Subcutaneous adipose tissue (tissue), 4 donors: Measurements from ENCODE around the gene MNT. TPM values are rescaled to one million over a fixed set of nuclear protein-coding genes. Genes with fewer than 3 reads are reported as not detected.

Experiments used
- CTCF ChIP-seq: fragments of 450-650 bp; IDR thresholded peaks from one replicate; pipeline ENCODE4 v1.5.1; 2016; ENCODE audit warnings: low read depth, mild to moderate bottlenecking, control low read depth, antibody characterized with exemption, moderate library complexity
- total RNA-seq, 4 donors: library from RNA; depleted of rRNA; stranded (reverse); fragments of >200 nt; gene quantifications; one replicate each; pipeline ENCODE4 v1.1.0, GENCODE V29; 2016

Gene MNT
- total RNA-seq, 4 donors from 2014 or later: 7.0 to 10.8 (median 9.8) TPM

DNA sequence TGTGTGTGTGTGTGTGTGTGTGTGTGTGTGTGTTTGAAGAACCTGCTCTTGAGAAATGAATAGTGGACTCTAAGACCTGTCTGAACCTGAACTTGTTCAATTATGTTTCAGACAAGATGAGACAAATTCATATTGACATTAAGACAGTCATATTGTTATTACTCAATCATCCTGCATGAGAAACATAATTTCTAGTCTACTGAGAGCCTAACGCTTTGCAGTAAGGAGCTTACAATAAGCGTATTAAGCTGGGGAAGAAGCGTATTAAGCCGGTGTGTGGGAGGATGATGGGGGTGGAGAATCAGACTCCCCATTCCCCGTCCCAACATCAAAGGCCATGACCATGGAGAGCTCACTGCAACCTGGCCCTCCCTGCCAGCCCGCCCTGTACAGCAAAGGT lies 22.4 kb upstream of the MNT start:
- TF ChIP-seq CTCF: no peak

DNA sequence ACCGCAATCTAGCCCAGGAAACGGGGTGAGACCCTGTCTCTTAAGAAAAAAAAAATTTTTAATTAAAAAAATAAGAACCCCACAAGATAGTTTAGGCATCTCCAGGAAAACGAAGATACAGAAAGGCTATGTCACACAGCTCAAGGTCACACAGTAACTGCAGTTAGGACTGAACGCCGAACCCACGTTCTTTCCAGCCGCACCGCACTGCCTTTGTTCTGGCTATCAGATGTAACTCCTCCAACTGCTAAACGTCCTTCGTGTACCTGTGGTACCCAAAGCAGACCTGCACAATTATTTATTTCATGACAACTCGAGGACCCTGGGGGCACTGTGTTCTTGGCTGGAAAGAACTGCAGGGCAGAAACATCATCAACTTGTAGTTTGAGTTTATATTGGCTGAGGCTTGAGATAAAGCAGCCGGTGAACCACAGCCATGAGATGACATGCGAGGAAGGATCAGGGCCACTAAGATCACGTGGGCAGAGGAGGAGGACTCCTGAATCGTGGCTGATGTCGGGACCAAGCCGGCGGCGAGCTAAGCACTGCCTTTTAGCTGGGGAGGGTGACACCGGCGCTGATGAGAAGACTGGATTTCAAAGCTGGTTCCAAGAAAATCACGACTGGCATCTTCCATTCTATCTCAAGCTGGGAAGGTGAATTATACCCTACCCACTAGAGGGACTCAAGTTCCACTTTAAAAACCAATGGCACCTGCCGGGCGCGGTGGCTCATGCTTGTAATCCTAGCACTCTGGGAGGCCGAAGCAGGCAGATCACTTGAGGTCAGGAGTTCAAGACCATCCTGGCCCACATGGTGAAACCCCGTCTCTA lies 20.7 kb upstream of the MNT start:
- no peak for TF ChIP-seq CTCF

DNA sequence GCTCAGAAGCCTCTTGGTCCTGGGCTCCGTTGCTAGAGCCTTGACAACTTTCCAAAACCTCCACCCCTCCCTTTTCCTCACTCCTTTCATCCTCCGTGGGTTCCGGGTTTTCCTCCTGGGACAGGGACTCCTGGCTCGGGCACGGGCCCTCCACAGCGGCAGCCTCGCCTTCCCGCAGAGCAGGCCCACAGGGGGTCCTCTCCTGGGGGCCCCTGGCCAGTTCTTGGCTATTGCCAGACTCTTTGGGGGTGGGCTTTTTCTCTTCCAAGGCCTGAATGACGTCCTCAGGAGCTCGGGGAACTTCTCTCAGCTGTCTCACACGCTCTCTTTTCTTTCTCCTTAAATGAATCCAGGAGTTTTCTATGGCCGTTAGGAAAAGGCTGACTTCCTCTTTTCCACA lies 19.3 kb upstream of the MNT start:
- TF ChIP-seq CTCF: no peak

GRCh38 chr17:2419486-2419885 lies 18.6 kb upstream of the MNT start:
- no peak for TF ChIP-seq CTCF

- TF ChIP-seq CTCF: no peak
Observed at GRCh38 chr17:2418572-2418971, 17.7 kb upstream of the MNT start.

DNA sequence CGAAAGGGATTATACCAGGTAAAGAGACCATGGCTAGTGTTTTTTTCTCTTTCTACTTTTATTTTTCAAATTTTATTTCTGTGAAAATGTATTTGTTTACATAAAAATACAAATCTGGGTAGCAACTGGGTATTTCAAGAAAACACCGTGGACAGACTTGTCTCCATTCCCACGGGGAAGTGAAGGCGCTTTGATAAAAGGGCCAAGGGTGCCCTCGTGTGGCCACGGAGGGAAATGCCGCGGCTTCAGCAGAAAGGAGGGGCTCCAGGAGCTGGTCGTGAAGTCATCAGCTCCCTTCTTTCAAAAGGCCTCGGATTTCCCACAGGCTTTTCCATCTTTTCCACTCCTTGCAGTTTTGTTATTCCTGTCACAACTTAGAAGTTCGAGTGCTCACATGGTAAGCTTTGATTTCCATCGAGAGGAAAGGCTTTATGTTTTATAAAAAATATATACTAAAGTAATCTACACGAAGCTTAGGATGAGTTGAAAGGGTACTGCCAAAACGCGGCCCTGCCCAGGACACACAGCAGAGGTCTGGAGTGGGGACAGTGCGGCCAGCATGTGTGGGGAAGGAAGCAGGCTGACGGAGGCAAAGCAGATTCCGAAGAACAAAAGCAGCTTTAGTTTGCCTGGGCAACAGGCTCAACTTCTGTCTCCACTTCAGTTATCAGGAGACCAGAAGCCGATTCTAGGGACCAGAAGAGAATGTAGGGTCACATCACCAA lies 15.3 kb upstream of the MNT start:
- TF ChIP-seq CTCF: no peak

DNA sequence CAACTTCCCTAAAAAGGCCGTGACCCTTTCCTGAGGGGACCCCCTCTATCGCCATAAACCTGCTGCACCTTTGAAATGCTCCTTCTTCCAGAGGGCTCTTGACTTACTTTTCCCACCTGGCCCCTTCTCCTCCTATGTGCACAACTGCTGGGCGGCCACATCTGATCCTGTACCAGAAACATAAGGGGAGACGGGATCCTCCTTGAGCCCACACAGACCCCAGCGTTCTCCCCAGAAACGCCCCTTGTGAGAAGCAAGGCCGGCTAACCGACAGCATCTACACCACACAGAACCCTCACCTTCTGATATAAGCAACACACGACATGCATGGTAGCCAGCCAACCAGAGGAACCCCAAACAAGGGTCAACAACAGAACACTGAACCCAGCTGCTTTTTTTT lies 14.2 kb upstream of the MNT start:
- no peak for TF ChIP-seq CTCF
